K562 (cell line): ENCODE measurements around the gene SHISA8. TPM values are rescaled to one million over a fixed set of nuclear protein-coding genes. Genes with fewer than 3 reads are reported as not detected.

Experiments
- ATAC-seq: fragments of 200-7000 bp; cut with Tn5 transposase; 3 replicates; pipeline ENCODE4 v1.9.1; 2020; ENCODE audit warnings: moderate library complexity
- BruUV-seq: library from RNA; stranded (reverse); fragments of 400-500 nt; replicated peaks from 2 replicates; lab custom pipeline; 2021; lab: Mats Ljungman, UMichigan
- CTCF ChIA-PET: fragments of 300-600 bp; formaldehyde crosslinking; extraction: SDS; loops from one replicate; lab custom pipeline; 2021; ENCODE audit warnings: low intra/inter-chr PET ratio; lab: Yijun Ruan, JAX
- POLR2A ChIA-PET: fragments of 300-600, 350-650 bp; sonication (Branson Sonifier 250); formaldehyde crosslinking; extraction: SDS; loops from one replicate; lab custom pipeline; 2021; ENCODE audit warnings: antibody characterized with exemption, inconsistent platforms; lab: Yijun Ruan, JAX
- DNase-seq, 4 experiments: peaks; one replicate each; pipeline versions ENCODE4 v3.0.0 to v3.0.0-alpha.2; 2011 to 2018; ENCODE audit warnings: low spot score in 3 of 4, mixed read lengths in 3 of 4; ENCODE audit errors: extremely low read depth in 1 of 4
- FAIRE-seq: peaks from 2 replicates; lab custom pipeline; 2011; peaks lifted over from hg19 to GRCh38; lab: Jason Lieb, UNC
- H2AFZ ChIP-seq: 2 replicates; pipeline ENCODE4 v1.6.0; 2011; ENCODE audit warnings: low read depth, low read length, control low read depth, inconsistent platforms
- H3K27ac ChIP-seq: fragments of 200-600 bp; 3 replicates; pipeline ENCODE4 v1.8.0; 2011; ENCODE audit warnings: low read depth, mild to moderate bottlenecking, control low read depth, inconsistent platforms, low read length, moderate library complexity, mixed read lengths; ENCODE audit errors: extremely low read depth
- H3K27me3 ChIP-seq, 2 experiments: fragments of 300-600 bp in 1 of 2; 2 replicates in 1 of 2; 3 replicates in 1 of 2; pipeline versions ENCODE4 v1.6.0 to v1.8.0; 2011; ENCODE audit warnings: inconsistent platforms in 2 of 2, low read length in 2 of 2, mild to moderate bottlenecking in 1 of 2, mixed read lengths in 1 of 2, moderate library complexity in 1 of 2; ENCODE audit not compliant: control insufficient read depth in 2 of 2, insufficient read depth in 2 of 2
- H3K36me3 ChIP-seq: fragments of 300-600 bp; 3 replicates; pipeline ENCODE4 v1.8.0; 2011; ENCODE audit warnings: mild to moderate bottlenecking, low read length, inconsistent platforms; ENCODE audit not compliant: control insufficient read depth, insufficient read depth
- H3K4me1 ChIP-seq, 2 experiments: fragments of 200-600 bp in 1 of 2; replicated peaks in 1 of 2; 2 replicates in 1 of 2; 3 replicates in 1 of 2; pipeline versions ENCODE4 v1.5.1 to v1.8.0; 2011; ENCODE audit warnings: inconsistent platforms in 2 of 2, low read length in 2 of 2, mild to moderate bottlenecking in 1 of 2, mixed read lengths in 1 of 2, moderate library complexity in 1 of 2; ENCODE audit not compliant: control insufficient read depth in 2 of 2, insufficient read depth in 2 of 2
- H3K4me2 ChIP-seq: 2 replicates; pipeline ENCODE4 v1.6.1; 2011; ENCODE audit warnings: low read length, control low read depth, inconsistent platforms, mixed read lengths; ENCODE audit not compliant: insufficient read depth
- H3K4me3 ChIP-seq: fragments of 200-600 bp; sonication (generic), shearing (Covaris generic); 2 replicates; pipeline ENCODE4 v1.5.1; 2016; ENCODE audit warnings: control low read depth, inconsistent platforms
- H3K79me2 ChIP-seq: fragments of 200-600 bp; 3 replicates; pipeline ENCODE4 v1.8.0; 2011; ENCODE audit warnings: low read length, inconsistent platforms; ENCODE audit not compliant: control insufficient read depth, insufficient read depth
- H3K9ac ChIP-seq, 2 experiments: 2 replicates each; pipeline versions ENCODE4 v1.6.0 to v1.6.1; 2011; ENCODE audit warnings: low read depth in 2 of 2, low read length in 2 of 2, control low read depth in 1 of 2, inconsistent platforms in 1 of 2, mild to moderate bottlenecking in 1 of 2, mixed read lengths in 1 of 2; ENCODE audit not compliant: insufficient read depth in 1 of 2
- H3K9me1 ChIP-seq: one replicate; pipeline ENCODE4 v1.6.0; 2011; ENCODE audit warnings: inconsistent platforms, mild to moderate bottlenecking, low read length, moderate library complexity; ENCODE audit not compliant: control insufficient read depth, insufficient read depth
- H3K9me3 ChIP-seq: replicated peaks from 2 replicates; pipeline ENCODE4 v1.5.1; 2011; ENCODE audit warnings: low read depth, low read length, inconsistent platforms; ENCODE audit not compliant: control insufficient read depth, insufficient read depth
- H4K20me1 ChIP-seq: replicated peaks from 2 replicates; pipeline ENCODE4 v1.6.1; 2011; ENCODE audit warnings: low read length, inconsistent platforms, mixed read lengths; ENCODE audit not compliant: control insufficient read depth, insufficient read depth
- MYNN ChIP-seq, 2 experiments: sonication (generic); formaldehyde crosslinking in 1 of 2; IDR thresholded peaks; 2 replicates each; pipeline versions ENCODE4 v1.5.0 to v1.6.1; 2016 to 2020; ENCODE audit warnings: antibody characterized with exemption in 1 of 2, missing genetic modification reagents in 1 of 2
- POLR2G ChIP-seq: fragments of 200-400 bp; formaldehyde crosslinking; IDR thresholded peaks from 2 replicates; pipeline ENCODE4 v1.6.1; 2017; ENCODE audit warnings: low read depth, mild to moderate bottlenecking, antibody characterized with exemption, low read length, moderate library complexity
- RBM22 ChIP-seq: fragments of 200-400 bp; formaldehyde crosslinking; IDR thresholded peaks from 2 replicates; pipeline ENCODE4 v1.6.1; 2018; ENCODE audit warnings: low read length, low read depth; ENCODE audit not compliant: poor library complexity, severe bottlenecking
- WGBS: fragments of 100-300 bp; shearing (Covaris generic); methylation state at CpG from one replicate; pipeline ENCODE4 v1.1.6; 2016; ENCODE audit warnings: low coverage, mixed read lengths; ENCODE audit not compliant: insufficient coverage; ENCODE audit errors: missing lambda C conversion rate; 5-methylcytosine and 5-hydroxymethylcytosine counted together
- in situ Hi-C: fragments of 300-500 bp; cut with MboI; formaldehyde crosslinking; loops from 4 replicates; pipeline ENCODE4 v1.15.0; 2018; ENCODE audit warnings: inconsistent platforms, mixed read lengths
- intact Hi-C: fragments of 100-400 bp; cut with micrococcal nuclease; formaldehyde crosslinking; loops from 2 replicates; pipeline ENCODE4 v1.14.2; 2022
- polyA plus RNA-seq, 8 experiments: library from polyadenylated mRNA; depleted of rRNA in 4 of 8; stranded (reverse) in 5 of 8; unstranded in 3 of 8; fragments of >200 nt; fragmentation: Nextera tagmentation in 2 of 8; fragmentation: Illumina TruSeq in 1 of 8; extraction: Ambion mirVana in 2 of 8; extraction: Trizol in 1 of 8; gene quantifications; 2 replicates each; pipeline versions ENCODE4 v1.2.1 to v1.2.3, GENCODE V29; 2011 to 2014; ENCODE audit warnings: inconsistent platforms in 1 of 8, missing spikeins in 1 of 8
- total RNA-seq, 7 experiments: library from RNA; depleted of rRNA in 6 of 7; stranded (reverse); fragments of >200 nt in 6 of 7; fragmentation: Illumina TruSeq in 2 of 7; extraction: Trizol in 2 of 7; gene quantifications; 2 replicates each; pipeline versions ENCODE4 v1.2.1 to v1.2.3, GENCODE V29; 2011 to 2021; ENCODE audit warnings: low replicate concordance in 1 of 7

The SHISA8 gene
- total and polyA plus RNA-seq, 9 of the 15 experiments (the other 6 are each of a cell fraction or from before 2014, with no cell fraction given) = 0.07 to 3.3 (median 1.1) TPM; not detected in 4

DNA sequence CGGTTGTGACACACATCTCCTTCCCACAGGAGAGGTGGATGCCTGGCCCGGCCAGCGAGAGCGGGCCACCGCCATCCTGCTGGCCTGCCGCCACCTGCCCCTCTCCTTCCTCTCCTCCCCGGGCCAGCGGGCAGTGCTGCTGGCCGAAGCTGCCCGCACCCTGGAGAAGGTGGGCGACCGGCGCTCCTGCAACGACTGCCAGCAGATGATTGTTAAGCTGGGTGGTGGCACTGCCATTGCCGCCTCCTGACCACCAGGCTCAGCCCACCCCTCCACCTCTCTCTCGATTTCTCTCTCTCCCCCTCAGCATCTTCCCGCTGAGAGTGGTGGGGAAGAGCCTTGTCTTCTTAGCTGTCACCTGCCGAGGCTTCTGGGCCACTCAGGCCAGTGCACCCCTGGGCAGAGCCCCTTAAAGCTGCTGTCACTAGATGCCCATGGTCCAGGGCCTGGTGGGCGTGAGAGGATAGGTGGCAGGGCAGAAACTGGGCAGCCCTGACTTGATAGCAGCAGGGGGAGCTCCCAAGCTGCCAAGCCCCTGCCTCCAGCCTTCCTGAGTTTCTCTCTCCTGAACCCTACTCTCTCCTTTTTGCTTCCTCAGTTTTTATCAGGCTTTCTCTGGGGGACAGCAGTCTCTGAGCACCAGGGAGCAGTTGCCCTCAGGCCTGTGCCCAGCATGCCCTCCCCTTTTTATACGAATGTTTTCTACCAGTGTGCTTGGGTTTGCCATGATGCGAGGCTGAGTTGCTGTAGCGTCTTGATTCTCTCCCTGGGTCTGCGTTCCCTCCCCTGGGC is 9.3 kb downstream of the SHISA8 start:
- no peak overlapping the region for H3K4me2 ChIP-seq
- WGBS = 92% methylated on average over 12 of the region's 23 CpGs

More for the DNA sequence above, 9.3 kb downstream of the SHISA8 start:
- ChIA-PET CTCF (no interaction called here), POLR2A (no interaction called here)
- in situ Hi-C loops = no loop called here
- no peak overlapping the region for H3K27ac ChIP-seq
- H3K36me3 ChIP-seq = peaks cover 59% of the 10 kb centered on the region; the same call in 2 of the 3 replicates
- H2AFZ ChIP-seq = no peak overlapping the region
- intact Hi-C loops = no loop called here
- 0 out of 2 replicates have a peak, but pooled peaks cover 7% of the 10 kb centered on the region for H4K20me1 ChIP-seq
- BruUV-seq = no TSS peak
- ATAC-seq (no peak), FAIRE-seq (no peak), DNase-seq (no peak)
- H3K9ac ChIP-seq = no peak overlapping the region
- H3K79me2 ChIP-seq = no peaks in the 10 kb centered on the region
- H3K4me3 ChIP-seq = no peak overlapping the region
- TF ChIP-seq MYNN (IDR thresholded peaks at IDR 0.05) (no peak), MYNN (CRISPR knock-in tag; IDR thresholded peaks at IDR 0.05) (no peak), POLR2G (peak; percentile 65), RBM22 (peak; percentile 64)
- no peaks in the 10 kb centered on the region for H3K27me3 ChIP-seq
- H3K4me1 ChIP-seq = peaks cover 0 to 8% of the 10 kb centered on the region in 2 experiments; a peak in 1 of 5 replicates
- H3K9me3 ChIP-seq = no peaks in the 10 kb centered on the region
- no peaks in the 10 kb centered on the region for H3K9me1 ChIP-seq
